Putamen (tissue), 1 donor: ENCODE measurements around the gene PNPLA5.

ENCODE experiments used
- DNase-seq: peaks from one replicate; pipeline ENCODE4 v3.0.0-alpha.2; 2016; ENCODE audit warnings: low spot score

PNPLA5 gene

GRCh38 chr22:43838571-43839307 lies 53.1 kb downstream of the PNPLA5 start:
- DNase-seq, result no peak

- no peak for DNase-seq
Measured at GRCh38 chr22:43838161-43838560, 53.7 kb downstream of the PNPLA5 start.

DNA sequence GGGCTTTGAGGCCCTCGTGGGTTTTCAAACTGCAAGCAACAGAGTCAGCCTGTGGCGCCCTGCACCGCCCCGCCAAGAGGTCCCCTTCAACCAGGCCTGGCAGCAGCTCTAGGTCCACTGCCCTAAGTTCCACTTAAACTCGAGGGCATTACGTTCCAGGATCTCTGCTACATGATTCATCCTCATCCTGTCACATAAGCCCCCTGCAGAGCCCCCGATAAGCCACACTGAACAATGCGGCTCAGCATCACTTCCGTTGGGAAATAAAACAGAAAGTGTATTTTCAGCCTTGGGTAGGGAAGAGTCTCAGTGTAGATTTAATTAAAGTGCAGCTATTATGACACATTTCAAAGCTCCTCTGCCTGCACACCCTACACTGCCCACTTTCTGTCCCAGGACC lies 54.1 kb downstream of the PNPLA5 start:
- DNase-seq, result no peak

GRCh38 chr22:43835736-43836135 lies 56.1 kb downstream of the PNPLA5 start:
- no peak for DNase-seq

GRCh38 chr22:43835166-43835565 lies 56.6 kb downstream of the PNPLA5 start:
- no peak for DNase-seq

GRCh38 chr22:43833286-43834240 lies 58.2 kb downstream of the PNPLA5 start:
- no peak for DNase-seq

DNA sequence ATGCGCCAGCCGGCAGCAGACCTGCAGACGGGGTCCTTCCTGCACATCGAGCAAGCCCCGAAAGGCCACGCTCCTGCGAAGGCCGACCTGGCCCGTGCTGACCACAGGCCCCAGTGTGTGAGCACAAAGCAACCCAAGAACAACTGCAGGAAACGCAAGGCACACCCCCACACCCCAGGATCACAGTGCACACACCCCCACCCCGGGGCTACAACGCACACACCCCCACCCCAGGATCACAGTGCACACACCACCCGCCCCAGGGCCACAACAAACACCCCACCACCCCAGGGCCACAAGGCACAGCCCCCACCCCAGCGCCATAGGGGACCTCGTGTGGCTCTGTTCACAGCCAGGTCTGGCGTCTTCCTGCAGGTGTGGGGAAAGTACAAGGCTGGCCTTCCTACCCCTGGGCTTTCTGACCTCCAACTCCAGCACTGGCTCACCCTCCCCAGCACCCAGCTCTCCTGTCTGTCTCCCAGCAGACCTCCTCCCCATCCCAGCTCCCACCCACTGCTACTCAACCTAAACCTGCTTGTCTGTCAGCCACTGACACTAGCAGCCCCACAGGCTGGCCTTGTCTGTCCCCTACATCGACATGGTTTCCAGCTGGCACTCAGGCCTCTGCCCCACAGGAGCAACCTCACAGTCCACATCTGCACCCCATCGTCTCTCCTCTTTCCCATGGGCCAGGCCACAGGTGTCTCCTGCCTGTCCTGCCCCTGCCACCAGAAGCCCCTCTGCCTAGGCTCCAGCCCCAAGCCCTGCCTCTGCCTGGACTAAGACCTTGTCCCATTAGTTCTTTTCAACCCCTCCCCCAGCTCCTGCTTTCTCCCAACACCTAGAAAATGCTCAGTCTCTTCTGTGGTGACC lies 59.2 kb downstream of the PNPLA5 start:
- DNase-seq, result no peak

DNA sequence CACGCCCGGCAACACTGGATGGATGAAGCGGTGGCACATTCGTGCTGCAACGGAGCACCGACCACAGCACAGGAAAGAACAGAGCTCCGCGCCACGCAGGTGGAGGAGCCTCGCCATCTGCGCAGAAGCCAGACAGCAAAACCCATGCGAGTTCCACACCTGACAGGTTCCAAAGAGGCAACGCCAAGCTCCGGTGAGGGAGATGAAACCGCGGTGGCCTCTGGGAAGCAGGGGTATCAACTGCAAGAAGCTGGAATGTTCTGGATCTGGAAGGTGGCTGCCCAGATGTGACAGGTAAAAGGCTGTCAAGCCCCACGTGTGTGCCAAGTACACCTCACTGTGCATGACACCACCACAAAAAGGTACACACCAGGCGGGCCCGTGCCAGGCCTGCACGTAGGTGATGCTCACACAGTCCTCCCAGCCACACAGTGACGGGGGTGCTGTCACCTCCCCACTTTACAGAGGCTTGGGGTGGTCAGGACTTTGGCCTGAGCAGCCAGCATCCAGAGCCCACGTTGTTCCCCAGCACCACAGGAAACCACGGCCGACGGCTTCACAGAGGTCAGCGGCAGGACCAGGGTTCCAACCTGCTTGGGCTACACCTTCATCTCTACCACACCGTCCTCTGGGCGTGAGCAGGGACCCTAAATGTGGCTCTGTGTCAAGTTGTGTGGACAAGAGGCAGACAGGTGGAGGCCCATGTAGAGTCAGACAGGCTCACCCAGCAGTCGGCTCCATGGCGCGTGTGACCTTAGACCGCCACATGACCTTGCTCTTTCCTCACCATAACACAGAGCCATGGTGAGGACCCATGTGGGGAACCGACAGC lies 60.0 kb downstream of the PNPLA5 start:
- no peak for DNase-seq

DNA sequence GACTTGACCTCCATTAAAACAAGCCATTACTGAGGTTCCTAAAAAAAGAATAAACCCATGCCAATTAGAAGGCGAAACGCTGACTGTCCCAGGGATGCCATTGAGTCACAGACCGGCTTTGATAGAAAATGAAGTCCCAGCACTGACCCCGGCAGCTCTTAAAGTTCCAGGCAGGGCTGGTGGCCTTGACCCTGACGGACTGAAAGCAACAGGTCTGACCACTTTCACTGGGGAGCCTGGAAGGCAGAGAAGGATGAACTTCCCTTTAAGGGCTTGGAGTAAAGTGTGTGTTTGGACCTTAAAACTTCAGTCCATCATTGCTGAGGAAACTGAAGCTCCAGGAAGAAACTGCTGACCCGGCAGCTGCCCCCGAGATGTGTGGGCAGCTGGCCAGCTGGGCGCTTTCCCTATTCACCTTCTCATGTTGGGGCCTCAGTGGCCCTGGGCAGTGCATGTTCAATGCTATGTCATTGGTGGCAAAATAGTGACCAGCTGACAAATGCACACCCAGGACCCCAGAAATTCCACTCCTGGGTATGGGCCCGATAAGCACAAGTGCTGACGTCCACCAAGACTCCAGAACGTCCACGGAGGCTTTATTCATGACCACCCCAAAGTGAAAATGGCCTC lies 60.8 kb downstream of the PNPLA5 start:
- no peak for DNase-seq

DNA sequence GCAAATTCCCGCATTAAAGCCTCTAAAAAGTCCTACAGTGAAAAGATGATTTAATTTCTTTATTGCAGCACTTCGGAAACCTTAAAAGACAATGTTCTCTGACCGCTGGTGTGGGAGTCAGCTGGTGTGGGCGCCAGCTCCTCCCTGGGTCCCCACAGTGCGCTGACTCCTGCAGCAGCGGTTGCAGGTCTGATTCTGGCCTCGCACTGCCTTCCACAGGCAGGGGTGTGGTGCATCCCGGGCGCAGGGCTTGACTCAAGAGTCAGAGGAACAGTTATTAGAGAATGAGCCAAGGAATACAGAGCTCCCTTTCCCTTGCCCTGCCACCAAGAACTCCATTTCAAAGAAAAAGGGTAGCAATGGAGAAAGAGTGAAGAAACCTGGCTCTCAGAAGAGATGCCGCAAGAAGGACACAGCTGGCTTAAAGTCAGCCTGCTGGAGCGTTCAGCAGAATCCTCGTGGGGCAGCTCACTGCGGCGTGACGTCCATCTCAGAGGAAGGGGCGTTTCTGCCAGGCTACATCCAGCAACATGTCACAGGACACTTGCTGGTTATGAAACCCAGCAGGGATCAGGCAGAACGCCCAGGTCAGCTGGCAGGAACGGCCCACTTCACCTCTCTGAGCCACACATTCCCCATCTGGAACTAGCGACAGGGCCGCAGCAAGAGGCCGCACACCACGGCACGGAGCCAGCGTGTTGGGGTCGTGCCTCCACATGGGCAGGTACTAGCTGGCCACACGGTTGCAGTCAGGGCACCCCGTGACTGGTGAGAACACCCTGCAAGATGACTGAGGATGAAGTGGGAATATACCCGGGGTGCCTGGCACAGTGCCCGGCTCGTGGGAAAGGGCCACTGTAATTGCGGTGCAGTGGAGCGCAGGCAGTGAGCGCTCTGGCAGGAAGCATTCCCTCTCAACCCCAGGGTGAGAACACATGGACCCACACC lies 61.6 kb downstream of the PNPLA5 start:
- no peak for DNase-seq
